Stimulated activated CD8-positive, alpha-beta memory T cell treated with anti-CD3 and anti-CD28 coated beads, Interleukin-12 subunit alpha, Interleukin-12 subunit beta, amount 100 ng/mL, for 24 hours (primary cell): Measurements from ENCODE around the gene ADGRE3.
"Not testable (repeated sequence)": the region's sequence is repeated elsewhere in the genome, so short reads cannot be mapped to it uniquely, and the experiment has no call there.

Experiments used
- DNase-seq: peaks from one replicate; pipeline ENCODE4 v3.0.0-alpha.2; 2020; ENCODE audit errors: extremely low read depth

The ADGRE3 gene

GRCh38 chr19:14670408-14670807 lies 4.2 kb downstream of the ADGRE3 start:
- no peak for DNase-seq

- no peak for DNase-seq
These were observed 4.7 kb downstream of the ADGRE3 start for GRCh38 chr19:14669940-14670339.

GRCh38 chr19:14661372-14661924 lies 13.2 kb downstream of the ADGRE3 start:
- no peak for DNase-seq

- DNase-seq: no peak
These were observed 14.7 kb downstream of the ADGRE3 start for GRCh38 chr19:14659874-14660489.

- DNase-seq: no peak
These were observed 18.9 kb downstream of the ADGRE3 start for GRCh38 chr19:14655726-14656125.

- DNase-seq: no peak
These were observed 19.7 kb downstream of the ADGRE3 start for GRCh38 chr19:14654786-14655560.

GRCh38 chr19:14650161-14650560 lies 24.5 kb downstream of the ADGRE3 start:
- no peak for DNase-seq

GRCh38 chr19:14649020-14649419 lies 25.6 kb downstream of the ADGRE3 start:
- no peak for DNase-seq

GRCh38 chr19:14648506-14648905 lies 26.1 kb downstream of the ADGRE3 start:
- DNase-seq: no peak

GRCh38 chr19:14639536-14640277 lies 34.9 kb downstream of the ADGRE3 start:
- no peak for DNase-seq

GRCh38 chr19:14632286-14632685 lies 42.4 kb downstream of the ADGRE3 start:
- DNase-seq: no peak

- no peak for DNase-seq
These were observed 45.1 kb downstream of the ADGRE3 start for GRCh38 chr19:14629557-14629956.

GRCh38 chr19:14624491-14624890 lies 50.2 kb downstream of the ADGRE3 start:
- not testable (repeated sequence) for DNase-seq

- no peak for DNase-seq
These were observed 55.2 kb downstream of the ADGRE3 start for GRCh38 chr19:14619404-14619803.

GRCh38 chr19:14616407-14616806 lies 58.2 kb downstream of the ADGRE3 start:
- DNase-seq: no peak

- no peak for DNase-seq
These were observed 59.0 kb downstream of the ADGRE3 start for GRCh38 chr19:14615623-14616022.

GRCh38 chr19:14614099-14614412 lies 60.6 kb downstream of the ADGRE3 start:
- DNase-seq: no peak

GRCh38 chr19:14613399-14614098 lies 61.1 kb downstream of the ADGRE3 start:
- DNase-seq: not testable (repeated sequence)

GRCh38 chr19:14612657-14613056 lies 62.0 kb downstream of the ADGRE3 start:
- DNase-seq: no peak

- DNase-seq: not testable (repeated sequence)
These were observed 62.4 kb downstream of the ADGRE3 start for GRCh38 chr19:14612242-14612641.

- DNase-seq: no peak
These were observed 63.6 kb downstream of the ADGRE3 start for GRCh38 chr19:14611051-14611450.

- no peak for DNase-seq
These were observed 68.0 kb downstream of the ADGRE3 start for GRCh38 chr19:14606627-14607026.
